ENCODE data around the gene DPP6.

Gene DPP6

DNA sequence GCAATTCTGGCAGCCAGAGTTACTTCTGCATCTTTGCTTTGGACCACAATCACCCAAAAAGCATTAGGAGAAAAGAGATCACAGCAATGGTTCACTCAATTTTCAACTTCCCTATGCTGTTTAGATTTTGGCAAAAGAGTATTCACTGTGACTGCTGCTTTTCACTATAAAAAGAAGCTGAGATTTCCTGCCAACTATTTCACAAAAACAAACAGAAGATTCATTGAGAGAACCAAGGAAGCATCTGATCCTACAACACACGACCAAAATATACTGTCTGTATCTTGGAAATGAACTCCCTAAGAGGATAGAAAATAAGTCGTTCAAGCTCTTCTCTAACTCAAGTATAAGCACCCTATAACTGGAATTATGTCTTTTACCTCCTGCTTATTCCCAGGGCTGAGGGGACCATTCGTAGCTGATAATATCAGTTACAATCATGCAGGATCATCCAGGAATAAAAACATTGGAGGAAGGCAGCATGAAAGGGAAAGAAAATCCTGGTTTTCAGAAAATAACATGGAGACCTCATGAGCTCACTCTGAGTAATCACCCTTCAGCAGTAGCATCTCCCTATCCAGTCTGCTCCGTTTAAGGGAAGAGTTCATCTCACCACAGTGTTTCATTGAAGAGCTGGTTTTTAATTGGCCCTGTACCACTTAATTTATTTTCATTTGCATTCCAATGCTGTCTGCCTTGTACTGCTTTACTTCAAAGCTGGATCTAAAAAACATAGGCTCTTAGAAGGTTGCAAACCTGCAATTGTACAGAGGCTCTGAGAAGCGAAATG is 694.6 kb downstream of the DPP6 start:
- Mint-ChIP-seq H3K36me3 (no peaks in the 10 kb centered on the region), H3K27ac (no peak overlapping the region), H3K27me3 (peaks cover 0 to 8% of the 10 kb centered on the region in 2 donors), H3K9me3 (peaks cover 1 to 3% of the 10 kb centered on the region in 2 donors), H3K4me3 (no peak overlapping the region), H3K4me1 (no peaks in the 10 kb centered on the region)
- no peak for DNase-seq
- ATAC-seq (replicated peaks), result no peak

DNA sequence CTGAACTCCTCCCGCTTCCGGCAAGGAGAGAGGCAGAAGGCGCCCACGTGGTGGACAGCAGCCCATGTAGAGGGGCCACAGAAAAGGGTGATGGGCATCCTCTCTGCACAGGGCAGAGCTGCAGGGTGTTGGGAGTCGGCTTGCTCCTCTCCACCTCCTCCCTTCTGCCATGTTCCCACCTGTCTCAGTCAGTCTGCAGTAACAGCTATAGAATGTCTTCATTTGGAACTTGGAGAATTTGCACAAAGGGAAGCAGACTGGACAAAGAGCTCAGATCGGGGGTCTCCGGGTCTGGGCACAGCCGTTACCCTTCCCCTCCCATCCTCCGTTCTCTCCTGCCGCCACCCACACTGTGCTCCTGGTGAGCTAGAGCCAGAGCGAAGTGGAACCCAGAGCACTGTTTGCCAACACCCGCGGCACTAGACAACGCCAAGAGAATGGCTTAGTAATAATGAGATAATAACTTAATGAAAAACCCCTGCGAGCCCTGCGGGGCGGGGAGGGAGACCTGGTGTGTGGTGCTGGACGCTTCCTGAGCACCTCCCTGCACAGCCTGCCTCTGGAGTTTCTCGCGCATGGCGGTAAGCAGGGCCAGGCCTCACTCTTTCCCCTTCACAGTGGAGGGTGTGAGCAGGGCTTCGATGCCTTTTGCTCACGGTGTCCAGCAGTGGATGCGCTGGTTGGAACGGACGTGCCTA is 696.0 kb downstream of the DPP6 start:
- ATAC-seq (replicated peaks) (no peak), DNase-seq (no peak)
- Mint-ChIP-seq H3K4me3 (no peak overlapping the region), H3K27me3 (peaks cover 0 to 6% of the 10 kb centered on the region in 2 donors), H3K9me3 (peaks cover 1 to 3% of the 10 kb centered on the region in 2 donors), H3K27ac (no peak overlapping the region), H3K36me3 (no peaks in the 10 kb centered on the region), H3K4me1 (no peaks in the 10 kb centered on the region)

DNA sequence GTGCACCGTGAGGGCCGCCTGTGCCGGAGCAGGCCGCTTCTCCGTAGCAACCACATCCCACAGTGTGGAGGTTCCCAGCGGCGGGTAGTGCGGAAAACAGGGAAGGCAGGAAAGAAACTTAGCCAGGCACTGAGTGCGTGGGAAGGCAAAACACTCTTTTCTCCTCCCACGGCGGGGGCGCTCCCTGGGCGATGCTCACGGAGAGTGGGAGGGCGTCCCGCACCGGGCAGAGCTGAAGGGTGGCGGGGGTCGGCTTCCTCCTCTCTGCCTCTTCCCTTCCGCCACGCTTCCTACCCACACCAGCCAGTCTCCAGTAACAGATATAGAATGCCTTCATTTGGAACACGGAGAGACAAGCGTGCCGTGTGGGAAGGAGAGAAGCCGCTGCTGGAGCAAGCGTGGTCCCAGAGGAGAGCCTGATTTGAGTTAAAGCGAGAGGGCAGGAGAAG is 698.2 kb downstream of the DPP6 start:
- no peaks in the 10 kb centered on the region for H3K4me1 Mint-ChIP-seq
- no peak for ATAC-seq (replicated peaks)
- no peaks in the 10 kb centered on the region for H3K27me3 Mint-ChIP-seq
- DNase-seq, result no peak
- H3K36me3 Mint-ChIP-seq, result no peaks in the 10 kb centered on the region
- peaks cover 5 to 7% of the 10 kb centered on the region in 2 donors for H3K9me3 Mint-ChIP-seq
- H3K4me3 Mint-ChIP-seq, result no peak overlapping the region
- no peak overlapping the region for H3K27ac Mint-ChIP-seq

DNA sequence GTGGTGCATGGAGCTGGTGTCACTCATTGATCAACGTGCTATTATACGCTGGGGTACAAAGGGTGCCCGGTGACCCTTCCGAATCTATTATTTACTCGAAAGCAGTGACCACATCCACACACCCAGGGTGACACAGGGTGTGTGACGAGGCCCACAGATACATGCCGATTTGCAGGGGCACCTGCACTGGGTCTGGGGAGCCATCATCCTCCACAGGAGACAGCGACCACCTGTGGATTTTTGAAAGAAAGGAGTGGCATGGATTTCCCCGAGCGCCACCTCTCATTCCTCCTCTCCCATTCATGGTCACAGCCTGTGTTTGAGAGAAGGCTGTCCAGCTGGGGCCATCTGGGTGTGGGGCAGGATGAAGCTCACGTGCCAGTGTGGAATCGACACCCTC is 701.0 kb downstream of the DPP6 start:
- DNase-seq (no peak), ATAC-seq (replicated peaks) (no peak)
- H3K9me3 Mint-ChIP-seq, result peaks cover 5 to 7% of the 10 kb centered on the region in 2 donors
- H3K27me3 Mint-ChIP-seq, result peaks cover 0 to 4% of the 10 kb centered on the region in 2 donors
- H3K4me1 Mint-ChIP-seq, result no peaks in the 10 kb centered on the region
- no peak overlapping the region for H3K4me3 Mint-ChIP-seq
- no peak overlapping the region for H3K27ac Mint-ChIP-seq
- peaks cover 0 to 2% of the 10 kb centered on the region in 2 donors for H3K36me3 Mint-ChIP-seq

DNA sequence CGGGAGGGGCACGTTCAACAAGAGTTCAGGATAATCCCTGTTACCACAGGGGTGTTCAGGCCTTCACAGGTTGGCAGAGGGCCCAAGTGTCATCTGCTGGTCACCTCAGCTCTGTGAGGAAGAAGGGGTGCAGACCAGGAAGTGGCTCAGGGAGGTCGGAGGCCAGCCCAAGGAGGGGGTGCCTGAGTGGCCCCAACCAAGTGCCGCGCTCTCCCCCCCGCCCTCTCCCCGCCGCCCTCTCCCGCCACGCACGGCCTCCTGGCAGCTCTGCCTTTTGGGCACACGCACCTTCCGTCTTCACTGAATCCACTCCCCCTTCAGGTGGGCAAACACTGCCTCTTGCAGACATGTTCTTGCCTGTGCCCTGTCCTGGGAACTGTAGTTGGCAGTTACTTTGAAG is 705.6 kb downstream of the DPP6 start:
- Mint-ChIP-seq H3K27ac (no peak overlapping the region), H3K4me1 (no peaks in the 10 kb centered on the region), H3K9me3 (peaks cover 3 to 4% of the 10 kb centered on the region in 2 donors), H3K27me3 (peaks cover 0 to 4% of the 10 kb centered on the region in 2 donors), H3K4me3 (no peak overlapping the region), H3K36me3 (peaks cover 0 to 2% of the 10 kb centered on the region in 2 donors)
- no peak for DNase-seq
- ATAC-seq (replicated peaks), result no peak

DNA sequence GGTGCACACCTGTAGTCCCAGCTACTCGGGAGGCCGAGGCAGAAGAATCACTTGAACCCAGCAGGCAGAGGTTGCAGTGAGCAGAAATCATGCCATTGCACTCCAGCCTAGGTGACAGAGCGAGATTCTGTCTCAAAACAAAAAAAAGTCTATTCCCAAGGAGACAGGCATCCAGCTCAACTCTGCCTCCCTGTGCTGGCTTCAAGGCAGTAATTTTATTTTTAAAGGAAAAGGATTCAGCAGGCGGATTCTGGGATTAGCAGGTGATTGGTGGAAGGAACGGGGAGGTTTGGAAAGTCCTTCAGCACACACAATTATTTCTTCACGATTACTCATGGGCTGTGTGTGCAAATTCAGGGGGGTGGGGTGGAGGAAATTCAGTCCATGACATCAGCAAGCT is 707.8 kb downstream of the DPP6 start:
- no peaks in the 10 kb centered on the region for H3K4me1 Mint-ChIP-seq
- DNase-seq (no peak), ATAC-seq (replicated peaks) (no peak)
- H3K27ac Mint-ChIP-seq, result no peak overlapping the region
- H3K9me3 Mint-ChIP-seq, result no peaks in the 10 kb centered on the region
- peaks cover 0 to 4% of the 10 kb centered on the region in 2 donors for H3K27me3 Mint-ChIP-seq
- peaks cover 0 to 2% of the 10 kb centered on the region in 2 donors for H3K36me3 Mint-ChIP-seq
- H3K4me3 Mint-ChIP-seq, result no peak overlapping the region

DNA sequence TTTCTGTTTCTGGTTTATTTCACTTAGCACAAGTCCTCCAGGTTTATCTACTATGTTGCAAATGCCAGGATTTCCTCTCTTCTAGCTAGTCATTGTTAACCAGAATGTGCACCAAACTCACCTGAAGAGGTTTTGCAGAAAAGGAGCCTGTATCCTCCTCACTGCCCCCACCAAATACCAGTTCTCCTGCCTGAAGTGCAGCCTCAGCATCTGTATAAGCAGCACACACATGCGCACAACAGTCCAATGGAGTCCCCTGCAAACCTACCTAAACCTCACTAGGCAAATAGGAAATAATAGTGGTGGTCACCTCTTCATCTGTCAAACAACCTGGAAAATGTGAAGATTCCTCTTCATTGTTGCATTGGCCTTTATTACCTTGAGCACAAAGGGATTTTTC is 712.9 kb downstream of the DPP6 start:
- H3K27ac Mint-ChIP-seq, result no peak overlapping the region
- no peaks in the 10 kb centered on the region for H3K36me3 Mint-ChIP-seq
- no peak overlapping the region for H3K4me3 Mint-ChIP-seq
- no peaks in the 10 kb centered on the region for H3K4me1 Mint-ChIP-seq
- DNase-seq, result no peak
- peaks cover 0 to 5% of the 10 kb centered on the region in 2 donors for H3K9me3 Mint-ChIP-seq
- no peak for ATAC-seq (replicated peaks)
- H3K27me3 Mint-ChIP-seq, result no peaks in the 10 kb centered on the region

DNA sequence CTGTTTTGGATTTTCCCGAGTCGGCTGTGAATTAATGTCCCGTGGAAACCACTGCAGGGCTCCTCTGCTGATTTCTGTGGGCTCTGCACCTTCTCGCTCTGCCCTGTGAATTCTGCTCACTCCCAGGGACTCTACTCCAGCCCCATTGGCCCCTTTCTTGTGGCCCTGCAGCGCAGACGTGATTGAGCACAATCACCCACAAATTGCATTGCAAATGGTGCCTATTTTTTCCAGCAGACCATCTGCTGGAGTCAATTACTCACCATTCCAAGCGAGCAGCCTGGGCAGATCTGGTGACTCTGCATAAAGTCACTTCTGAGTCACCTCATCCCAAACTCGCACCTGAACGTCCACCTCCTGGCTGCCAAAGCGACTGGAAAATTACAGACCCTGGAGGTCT is 714.9 kb downstream of the DPP6 start:
- H3K36me3 Mint-ChIP-seq, result no peaks in the 10 kb centered on the region
- DNase-seq, result no peak
- ATAC-seq (replicated peaks), result no peak
- H3K9me3 Mint-ChIP-seq, result peaks cover 0 to 5% of the 10 kb centered on the region in 2 donors
- H3K4me3 Mint-ChIP-seq, result no peak overlapping the region
- no peaks in the 10 kb centered on the region for H3K27me3 Mint-ChIP-seq
- H3K27ac Mint-ChIP-seq, result no peak overlapping the region
- no peaks in the 10 kb centered on the region for H3K4me1 Mint-ChIP-seq

DNA sequence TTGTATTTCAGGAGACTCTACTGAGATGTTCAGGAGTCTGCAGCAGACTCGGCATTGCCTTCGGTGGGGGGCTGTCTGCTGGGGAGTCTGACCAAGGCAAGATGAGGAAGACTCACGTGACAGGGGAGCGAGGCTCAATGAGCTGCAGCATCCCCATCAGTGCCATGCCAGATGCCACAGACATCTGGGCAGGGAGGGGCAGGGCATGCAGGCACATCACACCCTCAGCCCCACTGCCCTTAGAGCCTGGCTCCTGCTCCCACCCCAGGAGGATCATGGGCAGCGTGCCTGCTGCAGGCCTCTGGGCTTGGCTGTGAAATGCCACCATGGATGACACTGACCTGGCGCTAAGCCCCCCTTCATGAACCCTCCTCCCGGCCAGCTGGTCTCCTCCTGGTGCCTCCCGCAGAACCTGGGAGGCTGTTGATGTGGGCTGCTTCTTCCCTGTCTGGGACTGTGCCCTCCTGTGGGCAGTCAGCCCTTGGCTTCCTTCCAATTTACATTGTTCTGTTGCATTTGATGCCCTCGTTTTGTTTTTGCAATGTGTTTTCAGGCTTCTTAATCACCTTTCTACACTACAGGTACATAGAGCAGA is 715.7 kb downstream of the DPP6 start:
- Mint-ChIP-seq H3K27me3 (no peaks in the 10 kb centered on the region), H3K4me1 (no peaks in the 10 kb centered on the region), H3K4me3 (no peak overlapping the region), H3K9me3 (peaks cover 0 to 5% of the 10 kb centered on the region in 2 donors), H3K27ac (no peak overlapping the region), H3K36me3 (no peaks in the 10 kb centered on the region)
- ATAC-seq (replicated peaks), result no peak
- no peak for DNase-seq

DNA sequence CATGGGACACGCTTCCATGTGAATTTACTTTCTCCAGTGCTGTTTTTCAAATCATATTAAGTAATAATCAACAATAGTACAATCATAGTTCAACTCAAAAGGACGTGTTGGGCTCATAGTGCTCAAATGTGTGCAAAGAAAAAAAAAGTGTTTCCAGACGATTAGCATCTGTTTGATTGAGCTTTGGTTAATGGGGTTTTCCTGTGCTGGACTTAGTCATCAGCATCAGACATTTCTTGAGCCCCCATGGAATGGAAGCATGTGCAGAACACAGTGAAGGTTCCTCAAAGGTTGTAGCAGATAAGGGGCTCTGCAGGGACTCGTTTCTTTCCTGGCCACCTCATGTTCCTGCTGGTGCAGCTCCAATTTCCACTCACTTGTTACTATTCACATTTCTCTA is 716.8 kb downstream of the DPP6 start:
- Mint-ChIP-seq H3K36me3 (no peaks in the 10 kb centered on the region), H3K27me3 (no peaks in the 10 kb centered on the region), H3K4me1 (no peaks in the 10 kb centered on the region), H3K4me3 (no peak overlapping the region), H3K27ac (no peak overlapping the region), H3K9me3 (peaks cover 0 to 5% of the 10 kb centered on the region in 2 donors)
- DNase-seq (no peak), ATAC-seq (replicated peaks) (no peak)

DNA sequence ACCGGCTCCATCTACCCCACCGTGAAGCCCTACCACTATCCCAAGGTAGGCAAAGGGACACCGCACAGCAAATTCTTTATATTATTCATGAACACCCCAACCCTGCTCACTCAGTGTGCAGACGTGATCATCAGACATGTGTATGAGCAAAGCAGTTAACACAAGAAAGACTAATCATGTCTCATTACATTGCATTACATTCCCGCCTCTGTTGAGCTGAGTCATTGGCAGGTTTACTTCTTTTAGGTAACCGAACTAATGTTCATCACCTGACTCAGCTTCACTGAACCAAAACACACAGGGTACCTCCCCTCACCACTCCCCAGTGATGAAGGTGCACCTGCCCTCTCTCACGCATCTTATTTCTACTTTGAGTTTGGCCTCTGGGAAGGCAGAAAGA is 717.3 kb downstream of the DPP6 start:
- Mint-ChIP-seq H3K9me3 (peaks cover 0 to 5% of the 10 kb centered on the region in 2 donors), H3K4me3 (no peak overlapping the region), H3K27ac (no peak overlapping the region), H3K27me3 (no peaks in the 10 kb centered on the region), H3K36me3 (no peaks in the 10 kb centered on the region), H3K4me1 (no peaks in the 10 kb centered on the region)
- DNase-seq (no peak), ATAC-seq (replicated peaks) (no peak)

DNA sequence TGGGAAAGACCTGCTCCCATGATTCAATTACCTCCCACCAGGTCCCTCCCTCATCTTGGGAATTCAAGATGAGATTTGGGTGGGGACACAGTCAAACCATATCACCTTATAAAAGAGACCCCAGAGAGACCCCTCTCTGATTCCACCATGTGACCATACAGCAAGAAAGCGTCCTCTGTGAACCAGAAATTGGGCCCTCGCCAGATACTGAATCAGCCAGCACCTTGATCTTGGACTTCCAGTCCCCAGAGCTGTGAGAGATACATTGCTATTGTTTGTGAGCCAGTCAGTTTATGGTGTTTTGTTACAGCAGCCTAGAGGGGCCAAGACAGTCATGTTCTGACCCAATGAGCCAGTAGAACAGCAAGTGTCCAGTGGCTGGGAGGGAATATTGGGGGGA is 718.2 kb downstream of the DPP6 start:
- Mint-ChIP-seq H3K27me3 (no peaks in the 10 kb centered on the region), H3K4me1 (no peaks in the 10 kb centered on the region), H3K36me3 (no peaks in the 10 kb centered on the region), H3K9me3 (peaks cover 0 to 5% of the 10 kb centered on the region in 2 donors), H3K27ac (no peak overlapping the region), H3K4me3 (no peak overlapping the region)
- DNase-seq (no peak), ATAC-seq (replicated peaks) (no peak)

DNA sequence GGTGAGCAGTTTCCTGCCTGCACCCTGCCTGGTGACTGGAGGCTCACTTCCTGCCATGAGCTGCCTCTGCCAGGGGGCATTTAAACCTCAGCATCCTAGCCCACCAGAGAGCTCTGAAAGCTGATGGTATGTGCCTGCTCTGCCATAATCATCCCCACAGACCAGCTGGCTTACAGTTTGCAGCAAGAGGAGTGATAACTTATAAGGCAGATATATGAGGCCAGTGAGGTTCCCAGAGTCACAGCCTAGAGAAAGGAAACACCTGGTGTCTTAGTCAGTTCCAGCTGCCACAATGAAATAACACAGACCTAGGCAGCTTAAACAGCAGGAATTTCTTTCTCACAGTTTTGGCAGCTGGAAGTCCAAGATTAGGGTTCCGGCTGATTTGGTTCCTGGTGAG is 718.8 kb downstream of the DPP6 start:
- no peaks in the 10 kb centered on the region for H3K4me1 Mint-ChIP-seq
- no peak overlapping the region for H3K4me3 Mint-ChIP-seq
- ATAC-seq (replicated peaks), result no peak
- DNase-seq, result no peak
- H3K27me3 Mint-ChIP-seq, result no peaks in the 10 kb centered on the region
- peaks cover 0 to 5% of the 10 kb centered on the region in 2 donors for H3K9me3 Mint-ChIP-seq
- H3K27ac Mint-ChIP-seq, result no peak overlapping the region
- H3K36me3 Mint-ChIP-seq, result no peaks in the 10 kb centered on the region

DNA sequence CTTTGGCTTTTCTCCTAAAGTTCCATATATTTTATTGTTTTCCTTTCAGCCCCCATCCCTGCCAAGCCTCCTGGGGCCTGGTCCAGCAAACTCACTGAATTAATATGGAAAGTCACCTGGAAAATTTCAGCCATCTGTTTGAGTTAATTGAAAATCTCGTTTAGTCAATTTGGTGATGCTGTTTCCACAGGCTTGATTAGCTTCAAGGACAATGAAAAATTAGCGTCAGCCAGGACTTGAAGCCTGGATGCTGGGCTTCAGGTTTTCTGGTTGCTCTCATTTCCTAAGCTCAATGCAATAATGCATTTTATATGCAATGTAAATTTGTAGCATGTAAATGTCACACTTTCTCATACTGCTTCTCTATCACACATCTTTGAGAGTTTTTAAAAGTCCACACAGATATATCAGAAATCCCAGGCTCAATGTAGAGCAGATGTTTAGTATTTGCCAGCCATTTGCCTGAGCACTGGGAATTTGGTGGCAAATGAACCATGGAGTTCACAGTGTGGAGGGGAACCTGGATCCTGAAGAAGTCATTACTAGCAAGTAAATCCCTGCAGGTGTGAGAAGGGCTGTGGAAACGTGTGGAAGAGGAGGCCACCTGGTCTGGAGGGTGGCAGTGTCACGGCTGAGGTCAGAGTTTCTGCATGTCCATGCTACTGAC is 722.2 kb downstream of the DPP6 start:
- H3K9me3 Mint-ChIP-seq, result peaks cover 5% of the 10 kb centered on the region in 2 donors
- H3K36me3 Mint-ChIP-seq, result peaks cover 0 to 2% of the 10 kb centered on the region in 2 donors
- no peak overlapping the region for H3K4me3 Mint-ChIP-seq
- H3K27ac Mint-ChIP-seq, result no peak overlapping the region
- H3K27me3 Mint-ChIP-seq, result no peaks in the 10 kb centered on the region
- no peaks in the 10 kb centered on the region for H3K4me1 Mint-ChIP-seq
- no peak for ATAC-seq (replicated peaks)
- no peak for DNase-seq

All from stimulated activated naive B cell treated with anti-CD40 and anti-IgM and Interleukin-4, amounts not matched to agents 10 μg/mL and 1 μg/mL and 100 μg/mL, for 72 hours (primary cell).